CD4-positive, alpha-beta T cell treated with Interleukin-12 subunit alpha and Interleukin-12 subunit beta, for 1 hour (primary cell): ENCODE data around the gene CILP.
"Not testable (repeated sequence)": the region's sequence is repeated elsewhere in the genome, so short reads cannot be mapped to it uniquely, and the experiment has no call there.

ENCODE experiments used
- DNase-seq: peaks from one replicate; pipeline ENCODE4 v3.0.0-alpha.2; 2020

The CILP gene

GRCh38 chr15:65194826-65195547 lies 16.3 kb downstream of the CILP start:
- DNase-seq: no peak

- DNase-seq: no peak
Measured at GRCh38 chr15:65192016-65192415, 19.3 kb downstream of the CILP start.

GRCh38 chr15:65189102-65189740 lies 22.1 kb downstream of the CILP start:
- DNase-seq: peak; percentile 17

- not testable (repeated sequence) for DNase-seq
Measured at GRCh38 chr15:65188472-65188871, 22.8 kb downstream of the CILP start.

- DNase-seq: peak; percentile 95
Measured at GRCh38 chr15:65184868-65185717, 26.2 kb downstream of the CILP start, which contains the start of gene CLPX. CLPX (minus strand) TSS chr15:65185342; CDS start chr15:65185153, 189 bp downstream.

GRCh38 chr15:65184305-65184867 lies 26.9 kb downstream of the CILP start:
- peak; percentile 35 for DNase-seq

GRCh38 chr15:65183865-65184159 lies 27.5 kb downstream of the CILP start:
- DNase-seq: no peak

- DNase-seq: no peak
Measured at GRCh38 chr15:65182538-65182937, 28.7 kb downstream of the CILP start.

- DNase-seq: not testable (repeated sequence)
Measured at GRCh38 chr15:65181582-65182353, 29.5 kb downstream of the CILP start.

GRCh38 chr15:65180167-65180566 lies 31.1 kb downstream of the CILP start:
- DNase-seq: no peak

- DNase-seq: no peak
Measured at GRCh38 chr15:65177901-65178300, 33.4 kb downstream of the CILP start.

GRCh38 chr15:65176056-65176455 lies 35.2 kb downstream of the CILP start:
- DNase-seq: no peak

GRCh38 chr15:65175511-65175910 lies 35.8 kb downstream of the CILP start:
- no peak for DNase-seq

- no peak for DNase-seq
Measured at GRCh38 chr15:65174509-65174908, 36.8 kb downstream of the CILP start.

- DNase-seq: no peak
Measured at GRCh38 chr15:65172531-65172930, 38.7 kb downstream of the CILP start.

- DNase-seq: no peak
Measured at GRCh38 chr15:65171428-65171827, 39.8 kb downstream of the CILP start.

GRCh38 chr15:65165875-65166274 lies 45.4 kb downstream of the CILP start:
- no peak for DNase-seq

GRCh38 chr15:65164139-65164538 lies 47.1 kb downstream of the CILP start:
- no peak for DNase-seq

- DNase-seq: no peak
Measured at GRCh38 chr15:65163041-65163440, 48.2 kb downstream of the CILP start.

GRCh38 chr15:65156692-65157091 lies 54.6 kb downstream of the CILP start:
- no peak for DNase-seq

GRCh38 chr15:65154720-65155119 lies 56.6 kb downstream of the CILP start:
- no peak for DNase-seq

- DNase-seq: no peak
Measured at GRCh38 chr15:65147902-65148301, 63.4 kb downstream of the CILP start.

GRCh38 chr15:65146438-65146837 lies 64.8 kb downstream of the CILP start:
- DNase-seq: no peak
